ENCODE results near the gene SUGCT.
A peak's percentile ranks its signal among the peaks of the same experiment; 100 is the strongest.

The SUGCT gene

DNA sequence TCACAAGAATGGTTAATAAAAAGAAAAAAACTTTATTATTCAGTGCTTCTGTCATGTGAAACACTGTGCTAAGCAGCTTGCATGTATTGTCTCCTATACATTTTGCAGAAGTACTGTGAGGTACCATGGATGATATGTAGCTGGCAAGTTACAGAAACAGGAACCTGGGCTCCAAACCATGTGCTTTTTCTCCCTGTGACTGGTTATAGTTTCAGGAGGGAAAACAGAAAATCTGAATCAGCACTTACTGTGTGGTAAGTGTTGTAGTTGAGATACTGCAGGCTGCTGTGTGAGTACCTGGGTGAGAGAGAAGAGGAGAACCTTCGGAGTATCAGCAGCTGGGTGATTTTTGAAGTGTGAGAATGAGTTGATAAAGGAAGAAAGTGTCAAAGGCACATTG lies 285.0 kb downstream of the SUGCT start:
- DNase-seq, result no peak

- no peak for DNase-seq
Measured at GRCh38 chr7:40421433-40421832, 286.6 kb downstream of the SUGCT start.

GRCh38 chr7:40425696-40426095 lies 290.9 kb downstream of the SUGCT start:
- no peak for DNase-seq

DNA sequence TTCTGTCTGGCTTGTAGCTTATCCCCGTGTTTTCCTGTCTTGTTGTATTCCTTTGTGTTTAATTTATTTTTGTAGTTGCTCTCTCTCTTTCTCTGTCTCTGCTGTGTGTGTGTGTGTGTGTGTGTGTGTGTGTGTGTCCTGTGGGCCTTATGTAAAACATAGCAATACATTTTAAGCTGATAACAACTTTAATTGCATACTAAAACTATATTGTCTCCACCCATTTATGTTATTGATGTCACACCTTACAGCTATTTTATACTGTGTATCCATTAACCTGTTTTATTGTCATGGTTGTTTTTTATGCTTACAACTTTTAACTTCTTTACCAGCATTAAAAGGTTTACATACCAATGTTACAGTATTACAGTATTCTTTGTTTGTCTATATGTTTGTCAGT lies 293.6 kb downstream of the SUGCT start:
- no peak for DNase-seq

GRCh38 chr7:40429826-40430225 lies 295.0 kb downstream of the SUGCT start:
- no peak for DNase-seq

DNA sequence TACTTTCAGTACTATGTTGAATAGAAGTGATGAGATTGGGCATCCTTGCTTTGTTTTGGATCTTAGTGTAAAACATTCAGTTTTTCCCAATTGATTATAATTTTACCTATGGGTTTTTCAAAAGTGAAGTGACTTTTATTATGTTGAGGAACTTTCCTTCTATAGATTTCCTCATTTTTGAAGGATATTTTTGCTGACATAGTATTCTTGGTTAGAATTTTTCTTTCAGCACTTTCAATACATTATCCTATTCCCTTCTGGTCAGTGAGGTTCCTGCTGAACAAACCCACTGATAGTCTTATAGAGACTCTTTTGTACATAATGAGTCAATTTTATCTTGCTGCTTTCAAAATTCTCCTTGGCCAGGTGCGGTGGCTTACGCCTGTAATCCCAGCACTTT lies 297.2 kb downstream of the SUGCT start:
- no peak for DNase-seq

DNA sequence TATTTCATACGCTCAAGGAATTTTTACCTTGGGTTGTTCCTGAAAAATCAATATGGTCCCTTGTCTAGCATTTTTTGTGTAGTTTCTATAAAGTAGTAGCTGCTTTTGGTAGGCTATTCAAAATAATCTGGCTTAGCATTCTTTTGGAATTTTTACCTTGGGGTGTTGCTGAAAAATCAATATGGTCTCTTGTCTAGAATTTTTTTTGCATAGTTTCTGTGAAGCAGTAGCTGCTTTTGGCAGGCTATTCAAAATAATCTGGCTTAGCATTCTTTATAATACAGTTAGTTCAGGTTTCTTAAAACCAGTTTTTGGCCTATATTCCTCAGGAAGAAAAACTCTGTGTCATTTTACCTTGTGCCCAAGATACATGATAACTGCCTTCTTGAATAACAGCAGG lies 301.9 kb downstream of the SUGCT start:
- DNase-seq, result no peak

- peak; percentile 97 for DNase-seq
Measured at GRCh38 chr7:40437498-40437897, 302.7 kb downstream of the SUGCT start.

DNA sequence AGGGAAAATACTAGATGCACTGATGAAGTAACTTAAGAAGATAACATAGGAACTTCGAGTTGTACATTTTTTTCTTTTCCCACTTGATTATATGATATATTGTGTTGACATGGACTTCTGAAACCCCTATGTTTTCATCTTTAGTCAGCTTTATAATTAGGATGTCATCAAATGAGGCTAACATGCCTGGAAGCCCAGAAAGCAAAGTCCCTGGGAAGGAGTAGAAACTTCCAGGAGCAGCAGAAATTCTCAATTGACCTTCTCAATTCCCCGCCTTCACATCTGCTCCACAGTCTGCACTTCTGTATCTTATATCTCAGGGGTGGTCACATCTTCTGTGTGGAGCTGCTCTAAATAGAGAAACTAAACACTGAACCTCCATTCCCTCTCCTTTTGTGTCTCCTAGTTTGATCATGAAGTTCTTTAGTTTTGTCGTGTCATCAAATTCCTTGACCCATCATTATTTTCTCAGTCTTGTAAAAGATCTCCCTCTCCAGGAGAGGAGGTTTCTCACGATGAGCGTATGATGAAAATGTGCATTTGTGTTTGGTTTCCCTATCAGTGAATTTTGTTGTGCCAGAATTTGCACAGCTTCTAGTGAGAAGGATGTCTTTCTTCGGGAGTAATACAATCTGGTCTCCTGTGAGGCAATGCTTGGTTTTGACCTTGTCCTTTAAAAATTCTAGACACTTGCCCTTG lies 303.3 kb downstream of the SUGCT start:
- peak; percentile 11 for DNase-seq

- no peak for DNase-seq
Measured at GRCh38 chr7:40439686-40440085, 304.9 kb downstream of the SUGCT start.

DNA sequence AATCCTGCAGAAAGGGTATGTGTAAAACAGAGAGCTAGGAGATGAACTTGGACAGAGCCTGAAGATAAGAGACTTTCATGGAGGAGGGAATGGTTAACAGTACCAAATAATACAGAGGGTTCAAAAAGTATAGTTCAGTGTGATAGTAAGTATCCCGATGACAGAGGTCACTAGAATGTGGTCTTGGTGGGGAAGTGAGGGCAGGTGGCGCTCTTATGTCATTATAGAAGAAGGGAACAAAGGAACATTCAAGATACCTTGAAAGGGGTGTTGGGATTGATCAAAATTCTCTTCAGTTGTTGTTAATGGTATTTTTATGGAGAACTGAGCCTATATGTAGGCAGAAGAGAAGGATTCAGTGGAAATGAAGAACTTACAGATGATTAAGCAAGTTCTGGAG lies 312.5 kb downstream of the SUGCT start:
- no peak for DNase-seq

- DNase-seq, result no peak
Measured at GRCh38 chr7:40455485-40455884, 320.7 kb downstream of the SUGCT start.

DNA sequence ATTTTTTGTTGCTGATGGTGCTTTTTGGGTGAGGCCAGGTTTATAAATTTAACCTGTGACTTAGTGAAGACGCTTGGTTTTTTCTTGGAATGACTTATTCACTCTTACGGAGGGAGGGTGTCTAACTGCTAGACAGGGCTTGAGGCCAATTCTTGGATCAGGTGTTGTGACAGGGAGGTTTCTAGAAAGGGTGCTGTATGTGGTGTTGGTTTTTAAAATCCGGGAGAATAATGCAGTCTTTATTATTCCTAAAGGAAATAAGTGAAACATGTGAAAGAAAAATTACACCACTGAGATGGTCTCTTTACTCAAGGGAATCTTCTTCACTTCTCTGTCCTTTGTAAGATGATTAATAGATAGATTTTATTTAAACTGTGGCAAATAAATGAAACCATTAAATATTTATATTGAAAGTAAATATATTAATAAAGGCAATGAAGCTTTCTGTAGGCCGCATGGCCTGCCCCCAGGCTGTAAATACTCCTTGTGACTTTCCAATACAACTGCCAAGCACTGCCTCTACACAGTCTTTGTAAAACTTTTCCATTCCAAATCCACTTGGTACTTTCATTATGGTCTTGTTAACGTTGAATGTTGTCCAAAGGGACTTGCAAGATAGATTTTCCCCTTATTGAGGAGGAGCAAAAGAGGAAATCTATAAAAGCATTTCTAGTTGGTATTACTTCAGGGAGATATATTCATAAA lies 323.1 kb downstream of the SUGCT start:
- DNase-seq, result no peak

DNA sequence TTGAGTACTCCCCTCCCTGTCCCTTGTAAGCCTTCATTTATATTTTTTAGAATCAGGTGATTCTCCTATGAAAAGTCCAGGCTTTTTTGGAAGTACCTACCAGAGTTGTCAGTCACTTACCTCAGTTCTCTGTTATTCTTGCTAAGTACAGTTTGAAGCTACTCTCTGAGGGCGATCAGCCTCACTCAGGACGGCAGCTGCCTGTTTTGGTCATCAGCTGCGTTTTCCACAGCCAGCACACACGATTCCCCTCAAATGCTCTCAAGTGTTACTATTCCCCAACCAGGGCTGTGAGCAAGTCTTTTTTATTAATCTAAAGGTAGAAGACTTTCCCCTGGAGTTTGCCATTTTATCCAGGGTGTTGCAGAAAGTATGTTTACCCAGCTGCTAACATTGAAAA lies 328.6 kb downstream of the SUGCT start:
- no peak for DNase-seq

- DNase-seq, result peak; percentile 83
Measured at GRCh38 chr7:40468891-40469864, 334.4 kb downstream of the SUGCT start.

GRCh38 chr7:40470091-40470592 lies 335.3 kb downstream of the SUGCT start:
- DNase-seq, result peak; percentile 68

GRCh38 chr7:40470817-40471216 lies 336.0 kb downstream of the SUGCT start:
- DNase-seq, result no peak

DNA sequence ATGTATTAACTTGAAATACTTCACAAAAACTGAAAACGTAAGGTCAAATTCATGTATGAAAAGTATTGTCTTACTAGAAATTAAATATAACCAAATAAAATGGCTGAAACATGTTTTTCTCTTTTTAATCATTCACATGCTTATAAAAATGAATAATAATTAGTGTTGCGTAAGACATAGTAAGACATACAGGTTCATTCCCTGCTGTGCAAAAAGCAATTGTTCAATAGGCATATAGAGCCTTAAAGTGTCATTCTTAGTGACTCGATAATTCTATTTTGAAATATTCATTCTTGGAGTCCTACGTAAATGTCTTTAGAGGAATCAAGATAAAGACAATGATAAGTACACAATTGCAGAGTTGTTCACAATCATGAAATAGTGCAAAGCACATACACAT lies 337.1 kb downstream of the SUGCT start:
- no peak for DNase-seq

- DNase-seq, result no peak
Measured at GRCh38 chr7:40474790-40475680, 340.2 kb downstream of the SUGCT start.

- no peak for DNase-seq
Measured at GRCh38 chr7:40475681-40475982, 340.8 kb downstream of the SUGCT start.

GRCh38 chr7:40477094-40477493 lies 342.3 kb downstream of the SUGCT start:
- no peak for DNase-seq

- DNase-seq, result no peak
Measured at GRCh38 chr7:40482845-40483244, 348.0 kb downstream of the SUGCT start.

Measured in HCEC 1CT (cell line).